ENCODE measurements around the gene CNTROB. TPM values are rescaled to one million over a fixed set of nuclear protein-coding genes. Genes with fewer than 3 reads are reported as not detected.

CNTROB gene
- total RNA-seq, 1 experiment from 2014 or later = 39.7 TPM

DNA sequence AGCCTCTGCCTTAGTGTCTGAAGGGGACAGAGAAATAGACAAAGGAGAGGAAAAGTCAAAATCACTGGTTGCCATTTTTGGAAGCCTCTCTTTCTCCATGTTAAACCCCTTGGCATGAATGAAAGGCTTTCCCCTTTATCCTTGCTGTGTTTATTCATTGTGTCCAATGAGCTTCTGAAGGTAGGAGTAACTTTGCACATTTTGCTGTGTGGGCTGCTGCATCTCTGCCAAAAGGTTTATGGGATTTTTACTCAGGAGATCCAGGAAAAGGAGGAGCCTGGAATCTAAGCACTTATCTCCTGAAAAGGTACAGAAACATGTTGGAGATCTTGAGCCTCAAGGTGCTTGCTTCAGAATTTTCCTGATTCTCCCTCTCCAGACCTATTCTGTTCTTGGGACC is 3.9 kb downstream of the CNTROB start:
- no peaks in the 10 kb centered on the region for H3K9me3 Mint-ChIP-seq
- no peak for ATAC-seq
- DNase-seq (ENCODE audit: low spot score) = no peak
- H3K4me1 Mint-ChIP-seq = peaks cover 19% of the 10 kb centered on the region
- POLR2A ChIA-PET = no interaction called here
- no peak overlapping the region for H3K27ac Mint-ChIP-seq
- CTCF ChIA-PET = interaction anchor here (0.6 to 0.7 kb wide), 2 partner anchors 105 to 139 kb away, joined by 3 to 4 read pairs; no protein-coding TSS in a partner anchor
- TF ChIP-seq SMAD3 (CRISPR knock-in tag; IDR thresholded peaks at IDR 0.05; ENCODE audit: borderline replicate concordance) (no peak), SP1 (CRISPR knock-in tag; conservative IDR thresholded peaks at IDR 0.05) (no peak), NFYB (CRISPR knock-in tag; conservative IDR thresholded peaks at IDR 0.05; ENCODE audit: low read depth) (no peak), ZNF121 (CRISPR knock-in tag; IDR thresholded peaks at IDR 0.05) (no peak), SMAD4 (CRISPR knock-in tag; IDR thresholded peaks at IDR 0.05) (no peak), ETV6 (CRISPR knock-in tag; IDR thresholded peaks at IDR 0.05) (no peak)
- TF ChIP-seq, protein P1, sequence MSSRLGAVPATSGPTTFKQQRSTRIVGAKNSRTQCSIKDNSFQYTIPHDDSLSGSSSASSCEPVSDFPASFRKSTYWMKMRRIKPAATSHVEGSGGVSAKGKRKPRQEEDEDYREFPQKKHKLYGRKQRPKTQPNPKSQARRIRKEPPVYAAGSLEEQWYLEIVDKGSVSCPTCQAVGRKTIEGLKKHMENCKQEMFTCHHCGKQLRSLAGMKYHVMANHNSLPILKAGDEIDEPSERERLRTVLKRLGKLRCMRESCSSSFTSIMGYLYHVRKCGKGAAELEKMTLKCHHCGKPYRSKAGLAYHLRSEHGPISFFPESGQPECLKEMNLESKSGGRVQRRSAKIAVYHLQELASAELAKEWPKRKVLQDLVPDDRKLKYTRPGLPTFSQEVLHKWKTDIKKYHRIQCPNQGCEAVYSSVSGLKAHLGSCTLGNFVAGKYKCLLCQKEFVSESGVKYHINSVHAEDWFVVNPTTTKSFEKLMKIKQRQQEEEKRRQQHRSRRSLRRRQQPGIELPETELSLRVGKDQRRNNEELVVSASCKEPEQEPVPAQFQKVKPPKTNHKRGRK (CRISPR knock-in tag; IDR thresholded peaks at IDR 0.05; ENCODE audit: borderline replicate concordance) = no peak
- no peak overlapping the region for H3K4me3 Mint-ChIP-seq
- H3K27me3 Mint-ChIP-seq (ENCODE audit: low read depth) = peaks cover 7% of the 10 kb centered on the region
- peaks cover 38% of the 10 kb centered on the region for H3K36me3 Mint-ChIP-seq

DNA sequence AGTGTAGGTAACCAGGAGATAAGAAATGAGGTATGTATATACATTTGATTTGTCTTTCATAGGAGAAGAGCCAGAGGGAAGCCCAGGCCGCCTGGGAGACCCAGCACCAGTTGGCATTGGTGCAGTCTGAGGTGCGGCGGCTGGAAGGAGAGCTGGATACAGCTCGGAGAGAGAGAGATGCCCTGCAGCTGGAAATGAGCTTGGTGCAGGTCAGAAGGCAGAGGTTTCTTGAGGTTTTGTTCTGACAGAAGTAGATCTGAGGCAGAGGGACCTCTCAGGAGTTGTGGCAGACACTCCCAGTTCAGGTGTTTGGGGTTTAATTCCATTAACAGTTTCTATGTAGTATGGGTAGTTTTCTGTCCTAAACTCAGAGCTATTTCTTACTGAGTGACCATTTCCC is 8.0 kb downstream of the CNTROB start:
- ATAC-seq (no peak), DNase-seq (ENCODE audit: low spot score) (no peak)
- Mint-ChIP-seq H3K4me1 (no peaks in the 10 kb centered on the region), H3K27ac (no peak overlapping the region), H3K4me3 (no peak overlapping the region), H3K36me3 (peaks cover 65% of the 10 kb centered on the region), H3K27me3 (ENCODE audit: low read depth) (no peaks in the 10 kb centered on the region), H3K9me3 (no peaks in the 10 kb centered on the region)
- no peak for TF ChIP-seq RELA (CRISPR knock-in tag; IDR thresholded peaks at IDR 0.05; ENCODE audit: borderline replicate concordance)
- TF ChIP-seq CBFB (CRISPR knock-in tag; IDR thresholded peaks at IDR 0.05; ENCODE audit: low read depth) = no peak
- no peak for TF ChIP-seq HMGA2 (CRISPR knock-in tag; IDR thresholded peaks at IDR 0.05)
- TF ChIP-seq ELF4 (CRISPR knock-in tag; IDR thresholded peaks at IDR 0.05; ENCODE audit: low read depth) = no peak
- TF ChIP-seq, protein P2, sequence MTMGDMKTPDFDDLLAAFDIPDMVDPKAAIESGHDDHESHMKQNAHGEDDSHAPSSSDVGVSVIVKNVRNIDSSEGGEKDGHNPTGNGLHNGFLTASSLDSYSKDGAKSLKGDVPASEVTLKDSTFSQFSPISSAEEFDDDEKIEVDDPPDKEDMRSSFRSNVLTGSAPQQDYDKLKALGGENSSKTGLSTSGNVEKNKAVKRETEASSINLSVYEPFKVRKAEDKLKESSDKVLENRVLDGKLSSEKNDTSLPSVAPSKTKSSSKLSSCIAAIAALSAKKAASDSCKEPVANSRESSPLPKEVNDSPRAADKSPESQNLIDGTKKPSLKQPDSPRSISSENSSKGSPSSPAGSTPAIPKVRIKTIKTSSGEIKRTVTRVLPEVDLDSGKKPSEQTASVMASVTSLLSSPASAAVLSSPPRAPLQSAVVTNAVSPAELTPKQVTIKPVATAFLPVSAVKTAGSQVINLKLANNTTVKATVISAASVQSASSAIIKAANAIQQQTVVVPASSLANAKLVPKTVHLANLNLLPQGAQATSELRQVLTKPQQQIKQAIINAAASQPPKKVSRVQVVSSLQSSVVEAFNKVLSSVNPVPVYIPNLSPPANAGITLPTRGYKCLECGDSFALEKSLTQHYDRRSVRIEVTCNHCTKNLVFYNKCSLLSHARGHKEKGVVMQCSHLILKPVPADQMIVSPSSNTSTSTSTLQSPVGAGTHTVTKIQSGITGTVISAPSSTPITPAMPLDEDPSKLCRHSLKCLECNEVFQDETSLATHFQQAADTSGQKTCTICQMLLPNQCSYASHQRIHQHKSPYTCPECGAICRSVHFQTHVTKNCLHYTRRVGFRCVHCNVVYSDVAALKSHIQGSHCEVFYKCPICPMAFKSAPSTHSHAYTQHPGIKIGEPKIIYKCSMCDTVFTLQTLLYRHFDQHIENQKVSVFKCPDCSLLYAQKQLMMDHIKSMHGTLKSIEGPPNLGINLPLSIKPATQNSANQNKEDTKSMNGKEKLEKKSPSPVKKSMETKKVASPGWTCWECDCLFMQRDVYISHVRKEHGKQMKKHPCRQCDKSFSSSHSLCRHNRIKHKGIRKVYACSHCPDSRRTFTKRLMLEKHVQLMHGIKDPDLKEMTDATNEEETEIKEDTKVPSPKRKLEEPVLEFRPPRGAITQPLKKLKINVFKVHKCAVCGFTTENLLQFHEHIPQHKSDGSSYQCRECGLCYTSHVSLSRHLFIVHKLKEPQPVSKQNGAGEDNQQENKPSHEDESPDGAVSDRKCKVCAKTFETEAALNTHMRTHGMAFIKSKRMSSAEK (CRISPR knock-in tag; IDR thresholded peaks at IDR 0.05; ENCODE audit: borderline replicate concordance) = no peak
- TF ChIP-seq NFYB (CRISPR knock-in tag; conservative IDR thresholded peaks at IDR 0.05; ENCODE audit: low read depth) = no peak
- no peak for TF ChIP-seq NR3C1 (CRISPR knock-in tag; conservative IDR thresholded peaks at IDR 0.05; ENCODE audit: low read depth)
- TF ChIP-seq TEAD4 (CRISPR knock-in tag; IDR thresholded peaks at IDR 0.05) = no peak
- TF ChIP-seq, protein P3, sequence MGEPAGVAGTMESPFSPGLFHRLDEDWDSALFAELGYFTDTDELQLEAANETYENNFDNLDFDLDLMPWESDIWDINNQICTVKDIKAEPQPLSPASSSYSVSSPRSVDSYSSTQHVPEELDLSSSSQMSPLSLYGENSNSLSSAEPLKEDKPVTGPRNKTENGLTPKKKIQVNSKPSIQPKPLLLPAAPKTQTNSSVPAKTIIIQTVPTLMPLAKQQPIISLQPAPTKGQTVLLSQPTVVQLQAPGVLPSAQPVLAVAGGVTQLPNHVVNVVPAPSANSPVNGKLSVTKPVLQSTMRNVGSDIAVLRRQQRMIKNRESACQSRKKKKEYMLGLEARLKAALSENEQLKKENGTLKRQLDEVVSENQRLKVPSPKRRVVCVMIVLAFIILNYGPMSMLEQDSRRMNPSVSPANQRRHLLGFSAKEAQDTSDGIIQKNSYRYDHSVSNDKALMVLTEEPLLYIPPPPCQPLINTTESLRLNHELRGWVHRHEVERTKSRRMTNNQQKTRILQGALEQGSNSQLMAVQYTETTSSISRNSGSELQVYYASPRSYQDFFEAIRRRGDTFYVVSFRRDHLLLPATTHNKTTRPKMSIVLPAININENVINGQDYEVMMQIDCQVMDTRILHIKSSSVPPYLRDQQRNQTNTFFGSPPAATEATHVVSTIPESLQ (CRISPR knock-in tag; IDR thresholded peaks at IDR 0.05) = no peak
- ChIA-PET POLR2A (no interaction called here), CTCF (interaction anchor here (1.0 to 1.5 kb wide), 4 partner anchors 24 to 50 kb away, joined by 3 to 6 read pairs (median 4); no protein-coding TSS in a partner anchor)

DNA sequence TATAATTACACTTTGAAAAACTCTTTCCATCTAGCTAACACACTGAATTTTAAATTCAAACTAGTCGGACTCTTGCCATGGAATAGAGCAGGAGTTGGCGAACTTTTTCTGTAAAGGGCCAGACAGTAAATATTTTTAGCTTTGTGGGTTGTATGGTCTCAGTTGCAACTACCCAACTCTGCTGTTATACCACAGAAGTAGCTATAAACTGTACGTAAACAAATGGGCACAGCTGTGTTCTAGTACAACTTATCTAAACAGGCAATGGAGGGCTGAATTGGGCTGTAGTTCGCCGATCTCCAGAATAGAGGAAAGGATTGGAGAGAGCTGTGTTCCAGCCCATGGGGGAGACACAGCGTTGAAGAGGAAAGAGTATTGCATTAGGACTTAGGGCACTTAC is 8.7 kb downstream of the CNTROB start:
- POLR2A ChIA-PET = no interaction called here
- Mint-ChIP-seq H3K4me1 (no peaks in the 10 kb centered on the region), H3K9me3 (no peaks in the 10 kb centered on the region), H3K27ac (no peak overlapping the region), H3K36me3 (peaks cover 66% of the 10 kb centered on the region), H3K27me3 (ENCODE audit: low read depth) (no peaks in the 10 kb centered on the region), H3K4me3 (no peak overlapping the region)
- ATAC-seq (no peak), DNase-seq (ENCODE audit: low spot score) (no peak)
- CTCF ChIA-PET = interaction anchor here (1.4 to 1.5 kb wide), 2 partner anchors 25 to 50 kb away, joined by 4 to 6 read pairs; no protein-coding TSS in a partner anchor
- TF ChIP-seq, protein P4, sequence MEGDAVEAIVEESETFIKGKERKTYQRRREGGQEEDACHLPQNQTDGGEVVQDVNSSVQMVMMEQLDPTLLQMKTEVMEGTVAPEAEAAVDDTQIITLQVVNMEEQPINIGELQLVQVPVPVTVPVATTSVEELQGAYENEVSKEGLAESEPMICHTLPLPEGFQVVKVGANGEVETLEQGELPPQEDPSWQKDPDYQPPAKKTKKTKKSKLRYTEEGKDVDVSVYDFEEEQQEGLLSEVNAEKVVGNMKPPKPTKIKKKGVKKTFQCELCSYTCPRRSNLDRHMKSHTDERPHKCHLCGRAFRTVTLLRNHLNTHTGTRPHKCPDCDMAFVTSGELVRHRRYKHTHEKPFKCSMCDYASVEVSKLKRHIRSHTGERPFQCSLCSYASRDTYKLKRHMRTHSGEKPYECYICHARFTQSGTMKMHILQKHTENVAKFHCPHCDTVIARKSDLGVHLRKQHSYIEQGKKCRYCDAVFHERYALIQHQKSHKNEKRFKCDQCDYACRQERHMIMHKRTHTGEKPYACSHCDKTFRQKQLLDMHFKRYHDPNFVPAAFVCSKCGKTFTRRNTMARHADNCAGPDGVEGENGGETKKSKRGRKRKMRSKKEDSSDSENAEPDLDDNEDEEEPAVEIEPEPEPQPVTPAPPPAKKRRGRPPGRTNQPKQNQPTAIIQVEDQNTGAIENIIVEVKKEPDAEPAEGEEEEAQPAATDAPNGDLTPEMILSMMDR (IDR thresholded peaks at IDR 0.05) = no peak
- TF ChIP-seq, protein P5, sequence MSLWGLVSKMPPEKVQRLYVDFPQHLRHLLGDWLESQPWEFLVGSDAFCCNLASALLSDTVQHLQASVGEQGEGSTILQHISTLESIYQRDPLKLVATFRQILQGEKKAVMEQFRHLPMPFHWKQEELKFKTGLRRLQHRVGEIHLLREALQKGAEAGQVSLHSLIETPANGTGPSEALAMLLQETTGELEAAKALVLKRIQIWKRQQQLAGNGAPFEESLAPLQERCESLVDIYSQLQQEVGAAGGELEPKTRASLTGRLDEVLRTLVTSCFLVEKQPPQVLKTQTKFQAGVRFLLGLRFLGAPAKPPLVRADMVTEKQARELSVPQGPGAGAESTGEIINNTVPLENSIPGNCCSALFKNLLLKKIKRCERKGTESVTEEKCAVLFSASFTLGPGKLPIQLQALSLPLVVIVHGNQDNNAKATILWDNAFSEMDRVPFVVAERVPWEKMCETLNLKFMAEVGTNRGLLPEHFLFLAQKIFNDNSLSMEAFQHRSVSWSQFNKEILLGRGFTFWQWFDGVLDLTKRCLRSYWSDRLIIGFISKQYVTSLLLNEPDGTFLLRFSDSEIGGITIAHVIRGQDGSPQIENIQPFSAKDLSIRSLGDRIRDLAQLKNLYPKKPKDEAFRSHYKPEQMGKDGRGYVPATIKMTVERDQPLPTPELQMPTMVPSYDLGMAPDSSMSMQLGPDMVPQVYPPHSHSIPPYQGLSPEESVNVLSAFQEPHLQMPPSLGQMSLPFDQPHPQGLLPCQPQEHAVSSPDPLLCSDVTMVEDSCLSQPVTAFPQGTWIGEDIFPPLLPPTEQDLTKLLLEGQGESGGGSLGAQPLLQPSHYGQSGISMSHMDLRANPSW (CRISPR knock-in tag; conservative IDR thresholded peaks at IDR 0.05; ENCODE audit: low read depth) = no peak
- TF ChIP-seq FOXK1 (CRISPR knock-in tag; IDR thresholded peaks at IDR 0.05) (no peak), CBFB (CRISPR knock-in tag; IDR thresholded peaks at IDR 0.05; ENCODE audit: low read depth) (no peak)
- TF ChIP-seq, protein P1 (CRISPR knock-in tag; IDR thresholded peaks at IDR 0.05; ENCODE audit: borderline replicate concordance) = no peak
